B cell (primary cell): ENCODE measurements around the gene CUTA. TPM values are rescaled to one million over a fixed set of nuclear protein-coding genes. Genes with fewer than 3 reads are reported as not detected.

ENCODE experiments used
- ATAC-seq: fragments of 200-7000 bp; cut with Tn5 transposase; one replicate; pipeline ENCODE4 v1.10.0; 2021; ENCODE audit warnings: low read depth, mild to moderate bottlenecking, moderate number of reproducible peaks, moderate library complexity
- CTCF ChIA-PET: fragments of 350-600 bp; sonication (Branson Sonifier 250); formaldehyde crosslinking; loops from one replicate; lab custom pipeline; 2021; ENCODE audit warnings: antibody characterized with exemption, inconsistent platforms; lab: Charles Lee
- POLR2A ChIA-PET: fragments of 350-600 bp; sonication (Branson Sonifier 250); formaldehyde crosslinking; loops from one replicate; lab custom pipeline; 2021; ENCODE audit warnings: antibody characterized with exemption; lab: Charles Lee
- DNase-seq: peaks from one replicate; pipeline ENCODE4 v3.0.0; 2013
- H2AFZ ChIP-seq: 2 replicates; pipeline ENCODE4 v1.6.1; 2012; ENCODE audit warnings: mild to moderate bottlenecking, low read depth, low read length; ENCODE audit not compliant: insufficient read depth, poor library complexity, severe bottlenecking
- H3K27ac ChIP-seq, 2 donors: 1 replicate in 1 of 2; 2 replicates in 1 of 2; pipeline ENCODE4 v1.5.1; 2012 to 2013; ENCODE audit warnings: low read length in 2 of 2, mild to moderate bottlenecking in 2 of 2, moderate library complexity in 1 of 2
- H3K27me3 ChIP-seq, 4 experiments: fragments of 200-600 bp in 1 of 4; sonication (generic) in 1 of 4; replicated peaks in 1 of 4; 1 replicate in 2 of 4; 2 replicates in 2 of 4; pipeline versions ENCODE4 v1.6.1 to v1.7.0; 2013 to 2016; ENCODE audit warnings: low read length in 3 of 4, mild to moderate bottlenecking in 2 of 4, mixed read lengths in 1 of 4, moderate library complexity in 1 of 4; ENCODE audit not compliant: insufficient read depth in 4 of 4, control insufficient read depth in 3 of 4; ENCODE audit errors: control extremely low read depth in 1 of 4
- H3K36me3 ChIP-seq, 2 experiments: replicated peaks in 1 of 2; 1 replicate in 1 of 2; 2 replicates in 1 of 2; pipeline versions ENCODE4 v1.6.1 to v1.7.1; 2013; ENCODE audit warnings: low read length in 1 of 2; ENCODE audit not compliant: insufficient read depth in 2 of 2, control insufficient read depth in 1 of 2; ENCODE audit errors: control extremely low read depth in 1 of 2, extremely low read depth in 1 of 2
- H3K4me1 ChIP-seq, 2 donors: fragments of 200-600 bp in 1 of 2; sonication (generic) in 1 of 2; 1 replicate in 1 of 2; 2 replicates in 1 of 2; pipeline versions ENCODE4 v1.5.1 to v1.6.1; 2013 to 2017; ENCODE audit warnings: low read length in 2 of 2; ENCODE audit not compliant: control insufficient read depth in 2 of 2, insufficient read depth in 2 of 2
- H3K4me2 ChIP-seq: replicated peaks from 2 replicates; pipeline ENCODE3; 2012; ENCODE audit warnings: mild to moderate bottlenecking, low read depth, low read length; ENCODE audit not compliant: poor library complexity, severe bottlenecking
- H3K4me3 ChIP-seq, 5 experiments: fragments of 200-600 bp in 1 of 5; sonication (generic) in 1 of 5; 1 replicate in 3 of 5; 2 replicates in 2 of 5; pipeline versions ENCODE4 v1.5.1 to v1.7.0; 2011 to 2016; ENCODE audit warnings: low read length in 4 of 5, mild to moderate bottlenecking in 4 of 5, low read depth in 2 of 5, control low read depth in 1 of 5, moderate library complexity in 1 of 5; ENCODE audit not compliant: insufficient read depth in 1 of 5; ENCODE audit errors: control extremely low read depth in 1 of 5, extremely low read depth in 1 of 5
- H3K79me2 ChIP-seq: fragments of 200-600 bp; sonication (generic); one replicate; pipeline ENCODE4 v1.6.0; 2016; ENCODE audit warnings: low read length; ENCODE audit not compliant: control insufficient read depth, insufficient read depth
- H3K9ac ChIP-seq: fragments of 200-600 bp; sonication (generic); 2 replicates; pipeline ENCODE4 v1.6.1; 2017; ENCODE audit warnings: mild to moderate bottlenecking, low read length, moderate library complexity
- H3K9me3 ChIP-seq, 3 donors: one replicate each; pipeline versions ENCODE4 v1.6.1 to v1.7.1; 2013; ENCODE audit warnings: low read length in 2 of 3; ENCODE audit not compliant: control insufficient read depth in 2 of 3, insufficient read depth in 1 of 3; ENCODE audit errors: control extremely low read depth in 1 of 3
- H4K20me1 ChIP-seq: 2 replicates; pipeline ENCODE4 v1.6.0; 2012; ENCODE audit warnings: mild to moderate bottlenecking, low read length; ENCODE audit not compliant: insufficient read depth, control insufficient read depth, poor library complexity, severe bottlenecking
- H3K27ac Mint-ChIP-seq: one replicate; pipeline ENCODE4 v1.8.0; 2021; ENCODE audit warnings: mixed read lengths
- H3K27me3 Mint-ChIP-seq: one replicate; pipeline ENCODE4 v1.8.0; 2021; ENCODE audit warnings: mixed read lengths
- H3K4me1 Mint-ChIP-seq: one replicate; pipeline ENCODE4 v1.8.0; 2021; ENCODE audit warnings: mixed read lengths
- H3K4me3 Mint-ChIP-seq: one replicate; pipeline ENCODE4 v1.8.0; 2021; ENCODE audit warnings: mixed read lengths
- H3K9me3 Mint-ChIP-seq: one replicate; pipeline ENCODE4 v1.8.0; 2022; ENCODE audit warnings: mixed read lengths; ENCODE audit not compliant: insufficient read depth
- EZH2 ChIP-seq: IDR thresholded peaks from 2 replicates; pipeline ENCODE4 v1.6.1; 2012; ENCODE audit warnings: borderline replicate concordance, low read depth, mild to moderate bottlenecking, moderate library complexity, low read length; ENCODE audit not compliant: insufficient read depth, poor library complexity, severe bottlenecking
- WGBS: methylation state at CpG from one replicate; pipeline ENCODE4 v1.1.5; 2013; ENCODE audit warnings: missing lambda C conversion rate; ENCODE audit not compliant: insufficient coverage; 5-methylcytosine and 5-hydroxymethylcytosine counted together
- intact Hi-C: fragments of 100-400 bp; cut with micrococcal nuclease; formaldehyde crosslinking; loops from one replicate; pipeline ENCODE4 v1.10.0; 2022
- polyA plus RNA-seq: library from polyadenylated mRNA; depleted of rRNA; stranded (reverse); fragments of >200 nt; gene quantifications from 2 replicates; pipeline ENCODE4 v1.2.3, GENCODE V29; 2012
- total RNA-seq, 2 donors: library from RNA; stranded (reverse); fragments of 120-200 nt in 1 of 2; gene quantifications; 1 replicate in 1 of 2; 2 replicates in 1 of 2; pipeline versions ENCODE4 v1.2.3 to v1.2.4, GENCODE V29; 2013 to 2022
- TF ChIP-seq, protein P1 (sequence below): fragments of 200-600 bp; IDR thresholded peaks from one replicate; pipeline ENCODE4 v1.8.0; 2022; ENCODE audit warnings: antibody characterized with exemption, mild to moderate bottlenecking

CUTA gene
- total and polyA plus RNA-seq, 2 donors (not counting 1 experiment from before 2014, with no cell fraction given): 137 to 226 TPM

DNA sequence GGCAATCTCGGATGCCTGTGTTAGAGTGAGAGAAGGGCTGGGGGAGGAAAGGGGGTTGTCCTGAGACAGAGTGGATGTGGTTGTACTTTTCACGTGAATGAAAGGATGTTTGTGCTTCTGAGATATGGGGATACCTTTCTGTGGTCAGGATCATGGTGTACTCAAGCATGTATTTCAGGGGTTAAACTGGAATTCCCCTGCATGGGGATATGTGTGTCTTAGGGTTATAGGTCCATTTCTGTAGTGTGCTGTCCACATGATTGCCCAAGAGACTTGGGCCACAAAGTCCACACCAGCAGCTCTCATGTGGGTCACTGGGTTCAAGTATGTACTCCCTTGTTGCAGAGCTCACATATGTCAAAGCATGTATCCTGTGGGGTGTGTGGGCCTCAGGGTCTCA lies 12.4 kb upstream of the CUTA start:
- Histone ChIP-seq H4K20me1 (no peaks in the 10 kb centered on the region), H3K27ac (peak overlapping the region; percentile 56 to 75), H3K27me3 (no peaks in the 10 kb centered on the region), H3K4me1 (peaks cover 70 to 78% of the 10 kb centered on the region in 2 donors), H3K36me3 (peaks cover 1 to 4% of the 10 kb centered on the region in 2 experiments), H3K4me2 (peak overlapping the region; percentile 98), H3K79me2 (peaks cover 13% of the 10 kb centered on the region), H3K9ac (no peak overlapping the region), H3K4me3 (no peak overlapping the region), H3K9me3 (no peaks in the 10 kb centered on the region), H2AFZ (no peak overlapping the region)
- Mint-ChIP-seq H3K4me1 (peaks cover 83% of the 10 kb centered on the region), H3K27me3 (no peaks in the 10 kb centered on the region), H3K27ac (peak overlapping the region; percentile 96), H3K9me3 (no peaks in the 10 kb centered on the region), H3K4me3 (peak overlapping the region; percentile 96)
- DNase-seq: peak; percentile 44
- intact Hi-C loops: no loop called here
- TF ChIP-seq, protein P1, sequence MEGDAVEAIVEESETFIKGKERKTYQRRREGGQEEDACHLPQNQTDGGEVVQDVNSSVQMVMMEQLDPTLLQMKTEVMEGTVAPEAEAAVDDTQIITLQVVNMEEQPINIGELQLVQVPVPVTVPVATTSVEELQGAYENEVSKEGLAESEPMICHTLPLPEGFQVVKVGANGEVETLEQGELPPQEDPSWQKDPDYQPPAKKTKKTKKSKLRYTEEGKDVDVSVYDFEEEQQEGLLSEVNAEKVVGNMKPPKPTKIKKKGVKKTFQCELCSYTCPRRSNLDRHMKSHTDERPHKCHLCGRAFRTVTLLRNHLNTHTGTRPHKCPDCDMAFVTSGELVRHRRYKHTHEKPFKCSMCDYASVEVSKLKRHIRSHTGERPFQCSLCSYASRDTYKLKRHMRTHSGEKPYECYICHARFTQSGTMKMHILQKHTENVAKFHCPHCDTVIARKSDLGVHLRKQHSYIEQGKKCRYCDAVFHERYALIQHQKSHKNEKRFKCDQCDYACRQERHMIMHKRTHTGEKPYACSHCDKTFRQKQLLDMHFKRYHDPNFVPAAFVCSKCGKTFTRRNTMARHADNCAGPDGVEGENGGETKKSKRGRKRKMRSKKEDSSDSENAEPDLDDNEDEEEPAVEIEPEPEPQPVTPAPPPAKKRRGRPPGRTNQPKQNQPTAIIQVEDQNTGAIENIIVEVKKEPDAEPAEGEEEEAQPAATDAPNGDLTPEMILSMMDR: no peak
- TF ChIP-seq EZH2: no peak
- no peak for ATAC-seq
- POLR2A ChIA-PET: interaction anchor here (0.8 to 1.2 kb wide), 4 partner anchors 10 to 39 kb away, joined by 3 to 11 read pairs (median 4); partner anchors contain the start of genes CUTA and PHF1
- CTCF ChIA-PET: interaction anchor here (0.8 to 1.4 kb wide), 8 partner anchors 12 to 314 kb away, joined by 3 to 6 read pairs (median 3); partner anchors contain the start of genes CUTA and ZBTB9
- 36% methylated on average over 2 of the region's 2 CpGs for WGBS

DNA sequence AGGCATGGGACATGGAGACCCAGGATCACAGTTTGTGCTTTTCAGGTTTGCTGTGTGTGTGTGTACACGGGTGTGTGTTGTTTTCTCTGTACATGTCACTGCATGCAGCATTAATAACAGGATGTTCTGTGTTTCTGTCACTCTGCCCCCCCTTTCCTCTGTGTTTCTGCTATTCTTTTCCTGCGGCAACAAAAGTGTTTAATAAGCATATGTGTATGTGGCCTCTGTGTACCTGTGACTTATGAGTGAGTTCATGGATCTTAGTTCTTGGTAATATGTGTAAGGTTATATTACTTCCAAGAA lies 11.8 kb upstream of the CUTA start:
- Mint-ChIP-seq H3K27ac (peak overlapping the region; percentile 96), H3K4me3 (peak overlapping the region; percentile 96), H3K9me3 (no peaks in the 10 kb centered on the region), H3K27me3 (no peaks in the 10 kb centered on the region), H3K4me1 (peaks cover 89% of the 10 kb centered on the region)
- H3K79me2 ChIP-seq: peaks cover 14% of the 10 kb centered on the region
- DNase-seq: peak; percentile 36
- peaks cover 0 to 1% of the 10 kb centered on the region in 2 experiments for H3K36me3 ChIP-seq
- no peak overlapping the region for H3K9ac ChIP-seq
- ATAC-seq: no peak
- TF ChIP-seq, protein P1: no peak
- TF ChIP-seq EZH2: no peak
- intact Hi-C loops: loop anchor here (5.0 kb wide), 2 partner anchors 117 to 193 kb away; partner anchors contain the start of genes ITPR3 and TAPBP
- CTCF ChIA-PET: interaction anchor here (1.1 to 1.3 kb wide), 4 partner anchors 10 to 157 kb away, joined by 3 to 6 read pairs (median 3); partner anchors contain the start of gene CUTA
- peak overlapping the region; percentile 88 for H3K4me2 ChIP-seq
- H4K20me1 ChIP-seq: no peaks in the 10 kb centered on the region
- H3K9me3 ChIP-seq: no peaks in the 10 kb centered on the region
- no peak overlapping the region for H2AFZ ChIP-seq
- peak overlapping the region; percentile 56 to 75 for H3K27ac ChIP-seq
- POLR2A ChIA-PET: no interaction called here
- no peaks in the 10 kb centered on the region for H3K27me3 ChIP-seq
- no CpG with 5 or more reads among the region's 2 CpGs for whole genome bisulfite sequencing
- H3K4me1 ChIP-seq: peaks cover 76 to 85% of the 10 kb centered on the region in 2 donors
- no peak overlapping the region for H3K4me3 ChIP-seq
